ENCODE measurements around the gene KISS1R.

DNA sequence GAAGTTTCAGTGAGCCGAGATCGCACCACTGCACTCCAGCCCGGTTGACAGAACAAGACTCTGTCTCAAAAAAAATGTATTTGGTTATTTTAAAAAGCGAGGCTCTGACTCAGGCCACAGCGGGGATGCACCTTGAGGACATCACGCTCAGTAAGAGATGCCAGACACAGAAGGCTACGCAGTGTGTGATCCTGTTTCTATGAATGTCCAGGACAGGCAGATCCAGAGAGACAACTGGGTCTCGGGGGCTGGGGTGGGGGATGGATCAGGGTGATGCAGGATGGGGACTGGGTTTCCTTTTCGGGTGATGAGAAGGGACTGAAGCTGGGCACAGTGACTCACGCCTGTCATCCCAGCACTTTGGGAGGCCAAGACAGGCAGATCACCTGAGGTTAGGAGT, 29.5 kb upstream of the KISS1R start:
- TF ChIP-seq, protein P1, sequence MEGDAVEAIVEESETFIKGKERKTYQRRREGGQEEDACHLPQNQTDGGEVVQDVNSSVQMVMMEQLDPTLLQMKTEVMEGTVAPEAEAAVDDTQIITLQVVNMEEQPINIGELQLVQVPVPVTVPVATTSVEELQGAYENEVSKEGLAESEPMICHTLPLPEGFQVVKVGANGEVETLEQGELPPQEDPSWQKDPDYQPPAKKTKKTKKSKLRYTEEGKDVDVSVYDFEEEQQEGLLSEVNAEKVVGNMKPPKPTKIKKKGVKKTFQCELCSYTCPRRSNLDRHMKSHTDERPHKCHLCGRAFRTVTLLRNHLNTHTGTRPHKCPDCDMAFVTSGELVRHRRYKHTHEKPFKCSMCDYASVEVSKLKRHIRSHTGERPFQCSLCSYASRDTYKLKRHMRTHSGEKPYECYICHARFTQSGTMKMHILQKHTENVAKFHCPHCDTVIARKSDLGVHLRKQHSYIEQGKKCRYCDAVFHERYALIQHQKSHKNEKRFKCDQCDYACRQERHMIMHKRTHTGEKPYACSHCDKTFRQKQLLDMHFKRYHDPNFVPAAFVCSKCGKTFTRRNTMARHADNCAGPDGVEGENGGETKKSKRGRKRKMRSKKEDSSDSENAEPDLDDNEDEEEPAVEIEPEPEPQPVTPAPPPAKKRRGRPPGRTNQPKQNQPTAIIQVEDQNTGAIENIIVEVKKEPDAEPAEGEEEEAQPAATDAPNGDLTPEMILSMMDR (IDR thresholded peaks at IDR 0.05): no peak
- no peak for TF ChIP-seq POLR2A (IDR thresholded peaks at IDR 0.05)
